ENCODE measurements around the gene SLC38A9. TPM values are rescaled to one million over a fixed set of nuclear protein-coding genes. Genes with fewer than 3 reads are reported as not detected.

The SLC38A9 gene
- total and polyA plus RNA-seq, 2 of the 8 experiments (the other 6 are each of a cell fraction or from before 2014, with no cell fraction given), result 29.2 to 43.7 TPM

DNA sequence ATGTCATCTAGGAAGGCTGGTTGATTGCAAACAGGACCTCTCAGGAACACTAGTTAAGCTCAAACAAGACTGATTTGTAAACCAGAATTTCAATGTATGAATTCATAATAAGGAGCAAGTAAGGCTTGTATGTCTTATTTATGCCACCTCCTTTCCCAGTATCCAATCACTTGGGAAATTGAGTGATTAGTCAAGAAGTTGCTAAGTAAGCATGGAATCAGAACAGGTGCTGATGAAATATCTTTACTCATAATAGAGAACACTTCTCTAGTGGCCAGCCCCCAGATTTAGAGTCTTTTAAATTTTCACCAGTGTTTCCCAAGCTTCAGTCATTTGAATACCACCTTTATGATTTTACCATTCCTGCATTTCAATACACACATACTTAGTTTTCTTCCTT lies 20.5 kb upstream of the SLC38A9 start (continued):
- TF ChIP-seq, protein P1, sequence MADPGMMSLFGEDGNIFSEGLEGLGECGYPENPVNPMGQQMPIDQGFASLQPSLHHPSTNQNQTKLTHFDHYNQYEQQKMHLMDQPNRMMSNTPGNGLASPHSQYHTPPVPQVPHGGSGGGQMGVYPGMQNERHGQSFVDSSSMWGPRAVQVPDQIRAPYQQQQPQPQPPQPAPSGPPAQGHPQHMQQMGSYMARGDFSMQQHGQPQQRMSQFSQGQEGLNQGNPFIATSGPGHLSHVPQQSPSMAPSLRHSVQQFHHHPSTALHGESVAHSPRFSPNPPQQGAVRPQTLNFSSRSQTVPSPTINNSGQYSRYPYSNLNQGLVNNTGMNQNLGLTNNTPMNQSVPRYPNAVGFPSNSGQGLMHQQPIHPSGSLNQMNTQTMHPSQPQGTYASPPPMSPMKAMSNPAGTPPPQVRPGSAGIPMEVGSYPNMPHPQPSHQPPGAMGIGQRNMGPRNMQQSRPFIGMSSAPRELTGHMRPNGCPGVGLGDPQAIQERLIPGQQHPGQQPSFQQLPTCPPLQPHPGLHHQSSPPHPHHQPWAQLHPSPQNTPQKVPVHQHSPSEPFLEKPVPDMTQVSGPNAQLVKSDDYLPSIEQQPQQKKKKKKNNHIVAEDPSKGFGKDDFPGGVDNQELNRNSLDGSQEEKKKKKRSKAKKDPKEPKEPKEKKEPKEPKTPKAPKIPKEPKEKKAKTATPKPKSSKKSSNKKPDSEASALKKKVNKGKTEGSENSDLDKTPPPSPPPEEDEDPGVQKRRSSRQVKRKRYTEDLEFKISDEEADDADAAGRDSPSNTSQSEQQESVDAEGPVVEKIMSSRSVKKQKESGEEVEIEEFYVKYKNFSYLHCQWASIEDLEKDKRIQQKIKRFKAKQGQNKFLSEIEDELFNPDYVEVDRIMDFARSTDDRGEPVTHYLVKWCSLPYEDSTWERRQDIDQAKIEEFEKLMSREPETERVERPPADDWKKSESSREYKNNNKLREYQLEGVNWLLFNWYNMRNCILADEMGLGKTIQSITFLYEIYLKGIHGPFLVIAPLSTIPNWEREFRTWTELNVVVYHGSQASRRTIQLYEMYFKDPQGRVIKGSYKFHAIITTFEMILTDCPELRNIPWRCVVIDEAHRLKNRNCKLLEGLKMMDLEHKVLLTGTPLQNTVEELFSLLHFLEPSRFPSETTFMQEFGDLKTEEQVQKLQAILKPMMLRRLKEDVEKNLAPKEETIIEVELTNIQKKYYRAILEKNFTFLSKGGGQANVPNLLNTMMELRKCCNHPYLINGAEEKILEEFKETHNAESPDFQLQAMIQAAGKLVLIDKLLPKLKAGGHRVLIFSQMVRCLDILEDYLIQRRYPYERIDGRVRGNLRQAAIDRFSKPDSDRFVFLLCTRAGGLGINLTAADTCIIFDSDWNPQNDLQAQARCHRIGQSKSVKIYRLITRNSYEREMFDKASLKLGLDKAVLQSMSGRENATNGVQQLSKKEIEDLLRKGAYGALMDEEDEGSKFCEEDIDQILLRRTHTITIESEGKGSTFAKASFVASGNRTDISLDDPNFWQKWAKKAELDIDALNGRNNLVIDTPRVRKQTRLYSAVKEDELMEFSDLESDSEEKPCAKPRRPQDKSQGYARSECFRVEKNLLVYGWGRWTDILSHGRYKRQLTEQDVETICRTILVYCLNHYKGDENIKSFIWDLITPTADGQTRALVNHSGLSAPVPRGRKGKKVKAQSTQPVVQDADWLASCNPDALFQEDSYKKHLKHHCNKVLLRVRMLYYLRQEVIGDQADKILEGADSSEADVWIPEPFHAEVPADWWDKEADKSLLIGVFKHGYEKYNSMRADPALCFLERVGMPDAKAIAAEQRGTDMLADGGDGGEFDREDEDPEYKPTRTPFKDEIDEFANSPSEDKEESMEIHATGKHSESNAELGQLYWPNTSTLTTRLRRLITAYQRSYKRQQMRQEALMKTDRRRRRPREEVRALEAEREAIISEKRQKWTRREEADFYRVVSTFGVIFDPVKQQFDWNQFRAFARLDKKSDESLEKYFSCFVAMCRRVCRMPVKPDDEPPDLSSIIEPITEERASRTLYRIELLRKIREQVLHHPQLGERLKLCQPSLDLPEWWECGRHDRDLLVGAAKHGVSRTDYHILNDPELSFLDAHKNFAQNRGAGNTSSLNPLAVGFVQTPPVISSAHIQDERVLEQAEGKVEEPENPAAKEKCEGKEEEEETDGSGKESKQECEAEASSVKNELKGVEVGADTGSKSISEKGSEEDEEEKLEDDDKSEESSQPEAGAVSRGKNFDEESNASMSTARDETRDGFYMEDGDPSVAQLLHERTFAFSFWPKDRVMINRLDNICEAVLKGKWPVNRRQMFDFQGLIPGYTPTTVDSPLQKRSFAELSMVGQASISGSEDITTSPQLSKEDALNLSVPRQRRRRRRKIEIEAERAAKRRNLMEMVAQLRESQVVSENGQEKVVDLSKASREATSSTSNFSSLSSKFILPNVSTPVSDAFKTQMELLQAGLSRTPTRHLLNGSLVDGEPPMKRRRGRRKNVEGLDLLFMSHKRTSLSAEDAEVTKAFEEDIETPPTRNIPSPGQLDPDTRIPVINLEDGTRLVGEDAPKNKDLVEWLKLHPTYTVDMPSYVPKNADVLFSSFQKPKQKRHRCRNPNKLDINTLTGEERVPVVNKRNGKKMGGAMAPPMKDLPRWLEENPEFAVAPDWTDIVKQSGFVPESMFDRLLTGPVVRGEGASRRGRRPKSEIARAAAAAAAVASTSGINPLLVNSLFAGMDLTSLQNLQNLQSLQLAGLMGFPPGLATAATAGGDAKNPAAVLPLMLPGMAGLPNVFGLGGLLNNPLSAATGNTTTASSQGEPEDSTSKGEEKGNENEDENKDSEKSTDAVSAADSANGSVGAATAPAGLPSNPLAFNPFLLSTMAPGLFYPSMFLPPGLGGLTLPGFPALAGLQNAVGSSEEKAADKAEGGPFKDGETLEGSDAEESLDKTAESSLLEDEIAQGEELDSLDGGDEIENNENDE (IDR thresholded peaks at IDR 0.05; ENCODE audit: insufficient replicate concordance, low read length), result no peak
- TF ChIP-seq RXRA (IDR thresholded peaks at IDR 0.05; ENCODE audit: insufficient read depth, low read depth, low read length), result no peak
- TF ChIP-seq JUN (IDR thresholded peaks at IDR 0.05; ENCODE audit: low read depth, low read length), result no peak
- no peak for TF ChIP-seq CBX8 (IDR thresholded peaks at IDR 0.05; ENCODE audit: borderline replicate concordance, low read depth, low read length)
- no peak for TF ChIP-seq EGR1 (IDR thresholded peaks at IDR 0.05; ENCODE audit: borderline replicate concordance, low read depth, low read length)
- no peak for TF ChIP-seq TAF7 (optimal IDR thresholded peaks at IDR 0.05; ENCODE audit: borderline replicate concordance, low read depth, low read length)
- no peak for TF ChIP-seq BACH1 (IDR thresholded peaks at IDR 0.05; ENCODE audit: low read length)
- TF ChIP-seq SIRT6 (IDR thresholded peaks at IDR 0.05; ENCODE audit: low read length), result no peak

Measured in H1 (cell line).